Activated CD4-positive, alpha-beta T cell treated with anti-CD3 and anti-CD28 coated beads for 48 hours (primary cell): ENCODE data around the gene ACP2.

Experiments
- DNase-seq: peaks from one replicate; pipeline ENCODE4 v3.0.0-alpha.2; 2020

Gene ACP2

DNA sequence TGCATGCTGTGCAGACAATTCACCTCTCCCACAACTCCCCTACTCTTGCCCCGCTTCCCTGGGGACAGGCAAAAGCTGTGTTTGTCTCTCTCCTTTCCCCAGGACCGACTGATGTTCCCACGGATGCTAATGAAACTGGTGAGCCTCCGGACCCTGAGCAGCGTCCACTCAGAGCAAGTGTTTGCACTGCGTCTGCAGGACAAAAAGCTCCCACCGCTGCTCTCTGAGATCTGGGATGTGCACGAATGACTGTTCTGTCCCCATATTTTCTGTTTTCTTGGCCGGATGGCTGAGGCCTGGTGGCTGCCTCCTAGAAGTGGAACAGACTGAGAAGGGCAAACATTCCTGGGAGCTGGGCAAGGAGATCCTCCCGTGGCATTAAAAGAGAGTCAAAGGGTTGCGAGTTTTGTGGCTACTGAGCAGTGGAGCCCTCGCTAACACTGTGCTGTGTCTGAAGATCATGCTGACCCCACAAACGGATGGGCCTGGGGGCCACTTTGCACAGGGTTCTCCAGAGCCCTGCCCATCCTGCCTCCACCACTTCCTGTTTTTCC is 19.9 kb upstream of the ACP2 start:
- DNase-seq: no peak

DNA sequence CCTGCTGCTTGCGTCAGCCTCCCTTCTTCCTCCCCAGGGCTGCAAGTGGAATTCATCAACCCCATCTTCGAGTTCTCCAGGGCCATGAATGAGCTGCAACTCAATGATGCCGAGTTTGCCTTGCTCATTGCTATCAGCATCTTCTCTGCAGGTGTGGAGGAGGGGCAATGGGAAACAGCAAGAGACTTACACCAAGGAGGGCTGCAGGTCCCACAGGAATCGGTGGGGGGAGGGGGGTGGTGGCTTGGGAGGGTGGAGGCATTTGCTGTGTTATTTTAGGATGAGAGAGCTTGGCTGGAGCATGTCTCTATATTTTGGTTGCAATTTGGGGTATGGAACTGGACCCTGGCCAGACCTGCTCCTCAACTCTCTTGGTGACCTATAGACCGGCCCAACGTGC is 19.3 kb upstream of the ACP2 start:
- no peak for DNase-seq

DNA sequence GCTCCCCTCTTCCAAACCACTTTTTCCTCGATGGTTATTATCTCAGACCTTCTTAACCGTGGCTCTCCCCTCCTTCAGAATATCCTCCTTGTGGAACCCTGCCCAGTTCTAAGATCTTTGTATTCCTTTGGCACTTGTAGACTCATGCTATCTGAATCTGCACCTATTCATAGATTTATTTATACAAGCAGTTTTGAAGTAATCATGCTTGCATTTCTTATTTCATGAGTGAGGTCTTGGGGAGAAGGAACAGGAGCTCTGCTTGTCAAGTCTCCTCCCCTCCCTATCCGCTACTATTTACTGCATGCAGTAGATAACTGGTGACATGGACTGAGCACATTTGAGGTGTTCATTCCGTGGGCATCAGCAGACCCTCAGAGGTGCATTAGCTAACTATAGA is 15.9 kb upstream of the ACP2 start:
- DNase-seq: no peak

DNA sequence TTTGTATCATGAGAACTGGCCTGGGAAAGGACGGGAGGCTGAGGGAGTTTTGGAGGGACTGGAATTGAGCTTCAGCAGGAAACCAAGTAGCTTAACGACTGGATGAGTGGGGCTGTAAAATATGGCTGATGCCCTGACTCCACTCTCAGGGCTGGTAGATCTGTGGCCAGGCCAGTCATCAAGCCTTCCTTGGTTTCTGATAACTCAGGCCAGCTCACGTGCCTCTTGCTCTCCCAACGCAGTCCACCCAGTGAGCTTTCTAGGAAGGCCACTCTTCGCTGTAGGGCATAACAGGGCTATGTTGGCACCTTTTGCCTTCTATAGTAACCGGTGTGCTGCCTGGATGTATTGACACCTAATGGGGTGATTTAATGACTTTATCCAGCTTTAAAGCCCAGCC is 15.5 kb upstream of the ACP2 start:
- DNase-seq: no peak

DNA sequence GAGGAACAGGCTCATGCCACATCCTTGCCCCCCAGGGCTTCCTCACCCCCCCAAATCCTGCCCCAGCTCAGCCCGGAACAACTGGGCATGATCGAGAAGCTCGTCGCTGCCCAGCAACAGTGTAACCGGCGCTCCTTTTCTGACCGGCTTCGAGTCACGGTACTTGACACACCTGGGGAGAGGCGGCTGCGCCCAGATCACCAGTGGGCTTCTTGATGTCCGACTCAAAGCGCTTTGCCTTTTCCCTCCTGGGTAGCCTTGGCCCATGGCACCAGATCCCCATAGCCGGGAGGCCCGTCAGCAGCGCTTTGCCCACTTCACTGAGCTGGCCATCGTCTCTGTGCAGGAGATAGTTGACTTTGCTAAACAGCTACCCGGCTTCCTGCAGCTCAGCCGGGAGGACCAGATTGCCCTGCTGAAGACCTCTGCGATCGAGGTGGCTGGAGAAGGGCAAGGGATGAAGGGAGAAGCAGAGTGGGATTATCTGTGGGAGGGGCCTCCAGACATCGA is 12.7 kb upstream of the ACP2 start:
- no peak for DNase-seq

DNA sequence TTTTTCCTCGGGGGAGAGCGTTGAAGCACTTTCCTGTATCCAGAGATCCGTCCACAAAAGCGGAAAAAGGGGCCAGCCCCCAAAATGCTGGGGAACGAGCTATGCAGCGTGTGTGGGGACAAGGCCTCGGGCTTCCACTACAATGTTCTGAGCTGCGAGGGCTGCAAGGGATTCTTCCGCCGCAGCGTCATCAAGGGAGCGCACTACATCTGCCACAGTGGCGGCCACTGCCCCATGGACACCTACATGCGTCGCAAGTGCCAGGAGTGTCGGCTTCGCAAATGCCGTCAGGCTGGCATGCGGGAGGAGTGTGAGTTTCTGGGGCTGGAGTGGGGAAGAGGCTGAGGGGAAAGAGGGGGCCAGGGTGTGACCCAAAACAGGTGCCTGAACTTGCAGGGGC is 11.8 kb upstream of the ACP2 start:
- no peak for DNase-seq

DNA sequence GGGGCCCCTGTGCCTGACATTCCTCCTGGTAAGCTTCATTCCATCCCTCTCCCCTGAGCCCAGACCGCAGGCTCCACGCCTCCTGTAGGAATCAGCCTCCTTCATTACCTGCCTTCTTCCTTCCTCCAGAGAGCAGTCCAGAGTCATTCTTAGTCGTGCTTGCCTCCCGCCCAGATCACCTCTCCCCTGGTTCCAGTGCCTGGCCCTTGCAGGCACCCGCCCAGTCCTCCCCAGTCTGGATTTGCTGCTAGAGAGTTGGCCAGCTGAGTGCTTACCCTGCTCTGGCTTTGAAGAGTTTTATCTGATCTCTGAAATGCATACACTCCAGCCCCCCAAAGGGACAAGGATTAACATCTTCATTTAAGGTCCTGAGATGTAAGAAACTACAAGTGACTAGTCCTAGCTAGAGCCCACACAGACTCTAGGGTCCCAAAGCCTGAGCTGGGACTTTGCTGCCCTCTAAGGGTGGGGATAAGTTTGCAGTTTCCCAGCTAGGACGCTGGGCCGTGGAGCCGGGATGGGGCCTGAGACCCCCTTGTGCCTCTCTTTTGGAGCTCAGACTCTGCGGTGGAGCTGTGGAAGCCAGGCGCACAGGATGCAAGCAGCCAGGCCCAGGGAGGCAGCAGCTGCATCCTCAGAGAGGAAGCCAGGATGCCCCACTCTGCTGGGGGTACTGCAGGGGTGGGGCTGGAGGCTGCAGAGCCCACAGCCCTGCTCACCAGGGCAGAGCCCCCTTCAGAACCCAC is 10.8 kb upstream of the ACP2 start:
- DNase-seq: peak; percentile 54

DNA sequence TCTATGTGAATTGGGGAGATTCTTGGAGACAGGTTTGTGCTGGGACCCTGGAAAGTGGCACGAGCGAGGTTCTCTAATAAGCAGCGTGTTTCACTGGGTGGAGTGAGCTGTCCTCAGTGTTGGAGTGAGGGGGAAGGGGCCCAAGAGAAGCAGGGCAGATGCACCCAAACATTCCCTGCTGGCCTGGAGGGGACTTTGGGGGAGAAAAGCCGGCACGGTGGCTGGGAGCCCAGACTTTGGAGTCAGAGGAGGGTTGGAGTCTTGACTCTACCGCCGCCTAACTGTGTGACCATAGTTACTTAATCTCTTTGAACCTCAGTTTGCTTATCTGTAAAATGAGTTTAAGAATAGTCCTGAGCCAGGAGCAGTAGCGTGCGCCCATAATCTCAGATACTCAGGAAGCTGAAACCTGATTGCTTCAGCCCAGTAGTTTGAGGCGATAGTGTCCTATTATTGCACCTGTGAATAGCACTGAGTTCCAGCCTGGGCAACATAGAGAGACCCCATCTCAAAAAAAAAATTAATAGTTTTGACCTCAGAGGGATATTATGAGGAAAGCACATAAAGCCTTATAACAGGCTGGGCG is 9.8 kb upstream of the ACP2 start:
- DNase-seq: no peak

DNA sequence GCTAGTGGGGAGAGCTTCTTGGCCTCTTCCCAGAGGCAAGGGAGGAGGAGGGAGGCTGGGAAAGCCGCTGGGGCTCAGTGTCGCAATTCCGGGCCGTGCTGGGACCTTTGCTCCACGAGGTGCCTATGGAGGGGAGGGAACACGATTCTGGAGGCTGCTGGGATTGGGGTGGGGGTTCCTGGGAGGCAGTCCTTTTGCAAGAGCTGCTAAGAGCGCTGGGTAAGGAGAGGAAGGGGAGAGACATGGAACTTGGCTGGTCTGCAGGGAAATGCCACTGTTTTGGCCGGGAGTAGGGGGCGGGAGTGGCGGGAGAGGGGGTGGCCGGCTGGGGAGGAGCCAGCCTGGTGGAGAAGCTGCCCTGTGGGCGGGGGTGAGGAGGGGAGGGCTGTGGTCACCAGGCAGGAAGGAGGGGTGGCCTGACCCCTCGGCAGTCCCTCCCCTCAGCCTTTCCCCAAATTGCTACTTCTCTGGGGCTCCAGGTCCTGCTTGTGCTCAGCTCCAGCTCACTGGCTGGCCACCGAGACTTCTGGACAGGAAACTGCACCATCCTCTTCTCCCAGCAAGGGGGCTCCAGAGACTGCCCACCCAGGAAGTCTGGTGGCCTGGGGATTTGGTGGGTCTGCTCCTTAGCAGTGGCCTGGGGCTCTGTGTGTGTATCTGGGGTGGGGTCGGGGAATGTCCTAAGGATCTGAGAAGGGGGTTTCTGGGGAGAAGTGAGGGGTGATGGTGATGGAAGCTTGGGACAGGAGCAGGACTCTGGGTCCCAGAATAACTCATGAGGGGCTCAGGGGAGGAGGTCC is 9.1 kb upstream of the ACP2 start, which contains the start of gene NR1H3:
Gene NR1H3 (plus strand): TSS at position 480 of the 800 bp plus-strand sequence. CDS start 1,221 bp downstream, outside the sequence.
- DNase-seq: no peak

DNA sequence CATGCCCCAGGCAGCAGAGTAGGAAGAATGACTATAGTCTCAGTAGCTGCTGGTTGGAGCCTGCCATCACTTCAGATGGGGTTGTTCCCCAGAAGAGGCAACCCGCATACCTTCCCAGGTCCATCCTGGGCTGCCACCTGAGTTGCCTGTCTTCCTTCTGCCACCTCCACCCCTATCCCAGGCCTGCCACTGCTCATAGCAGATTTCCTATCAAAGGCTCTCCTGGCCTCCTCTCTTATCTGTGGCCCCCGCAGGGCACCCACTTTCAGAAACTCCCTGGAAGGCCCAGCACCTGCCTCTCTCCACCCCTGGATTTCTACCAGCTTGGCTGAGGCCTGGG is 8.5 kb upstream of the ACP2 start:
- DNase-seq: no peak

DNA sequence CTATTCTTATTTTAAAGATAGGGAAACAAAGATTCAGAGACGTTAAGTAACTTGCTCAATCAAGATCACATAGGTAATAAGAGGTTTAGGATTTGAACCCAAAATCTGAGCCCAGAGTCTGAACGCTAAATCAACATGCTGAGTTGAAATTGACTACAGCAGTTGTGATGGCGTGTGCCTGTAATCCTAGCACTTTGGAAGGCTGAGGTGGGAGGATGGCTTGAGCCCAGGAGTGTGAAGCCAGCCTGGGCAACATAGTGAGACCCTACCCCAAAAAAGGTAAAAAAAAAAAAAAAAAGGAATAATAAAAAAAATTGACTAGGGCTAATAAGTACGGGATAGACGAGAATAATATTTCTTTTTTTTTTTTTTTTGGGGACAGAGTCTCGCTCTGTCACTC is 7.8 kb upstream of the ACP2 start:
- DNase-seq: no peak

DNA sequence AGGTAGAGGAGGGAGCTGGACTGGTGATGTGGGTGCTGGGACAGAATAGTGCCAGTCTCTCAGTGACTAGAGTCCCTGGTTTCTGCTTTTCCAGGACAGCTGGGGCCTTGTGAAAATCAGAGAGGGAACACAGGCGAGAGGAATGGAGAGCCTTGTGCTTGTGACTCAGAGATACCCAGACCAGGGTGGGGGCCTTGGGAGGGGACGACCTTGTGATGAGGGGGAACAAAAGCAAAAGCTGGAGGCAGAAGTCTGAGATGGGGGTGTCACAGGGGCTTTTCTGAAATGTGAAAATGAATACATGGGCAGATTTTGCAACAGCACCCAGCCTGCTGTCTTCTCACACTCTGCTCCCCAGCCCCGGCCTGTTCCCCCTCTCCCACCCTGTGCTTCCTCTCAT is 5.8 kb upstream of the ACP2 start:
- no peak for DNase-seq

DNA sequence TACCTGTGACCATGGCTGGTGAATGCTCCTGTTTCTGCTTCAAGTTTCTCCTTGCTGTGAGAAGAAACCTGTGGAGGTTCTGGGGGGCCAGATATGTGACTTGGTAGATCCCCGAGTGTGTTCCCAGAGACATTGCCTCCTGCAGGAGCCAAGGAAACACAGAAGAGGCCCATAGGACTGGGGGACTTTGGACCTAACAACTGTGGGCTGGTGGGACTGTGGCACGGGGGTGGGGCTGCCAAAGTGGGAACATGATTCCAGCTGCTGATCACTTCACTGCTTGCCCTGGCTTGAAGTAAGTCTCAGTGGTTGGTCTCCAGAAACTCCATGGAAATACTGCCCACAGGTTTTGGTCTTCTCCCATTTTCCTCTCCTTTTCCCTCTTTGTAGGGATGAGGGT is 5.0 kb upstream of the ACP2 start:
- no peak for DNase-seq

DNA sequence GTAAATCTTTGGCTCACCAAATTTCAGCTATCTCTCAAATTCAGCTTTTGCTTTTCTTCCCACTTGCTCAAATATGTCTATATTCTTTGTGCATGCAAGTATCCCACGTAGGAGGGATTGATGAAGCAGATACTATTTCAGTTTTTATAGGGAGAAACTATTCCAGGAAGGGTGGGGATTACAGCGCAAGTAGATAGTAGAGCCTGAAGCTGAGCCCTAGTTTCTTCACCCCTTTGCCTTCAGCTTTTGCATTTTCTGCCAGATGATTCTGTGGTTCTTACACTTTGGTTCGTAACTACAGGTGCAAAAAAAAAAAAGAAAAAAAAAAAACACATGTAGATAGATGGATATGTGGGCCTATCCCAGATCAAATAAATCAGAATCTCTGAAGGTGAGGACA is 3.1 kb upstream of the ACP2 start:
- DNase-seq: no peak

DNA sequence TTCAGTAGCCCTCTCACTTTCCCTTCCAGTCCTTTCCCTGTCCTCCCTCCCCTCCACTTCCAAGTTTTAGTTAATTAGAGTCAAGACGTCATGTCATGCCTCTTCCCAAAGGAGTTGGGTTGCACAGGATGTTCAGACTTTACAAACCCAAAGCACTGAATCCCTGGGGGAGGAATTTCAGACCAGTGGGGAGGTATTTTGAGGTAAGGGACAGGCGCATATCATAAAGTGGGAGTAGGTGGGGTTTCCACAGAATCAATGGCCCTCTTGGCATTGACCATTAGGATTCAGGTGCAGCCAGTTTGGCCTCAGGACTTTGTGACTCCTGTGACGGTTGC is 733 bp upstream of the ACP2 start:
- DNase-seq: no peak

DNA sequence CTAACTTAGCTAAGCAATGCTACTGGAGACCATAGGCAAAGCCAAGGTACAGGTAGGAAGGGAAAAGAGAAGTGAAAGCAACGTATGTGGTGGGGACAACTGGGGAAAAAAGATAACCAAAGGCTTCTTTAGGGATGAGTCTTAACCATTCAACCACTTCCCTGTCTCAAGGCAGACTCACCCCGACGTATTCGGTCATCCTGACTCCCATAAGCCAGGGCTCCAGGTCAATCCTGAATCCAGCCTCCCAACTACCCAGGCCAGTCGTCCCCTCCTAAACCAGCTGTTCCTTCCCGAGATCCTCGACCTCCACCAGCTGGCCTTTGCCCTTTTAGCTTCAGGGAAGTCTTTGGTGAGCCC is 330 bp downstream of the ACP2 start:
- DNase-seq: no peak

DNA sequence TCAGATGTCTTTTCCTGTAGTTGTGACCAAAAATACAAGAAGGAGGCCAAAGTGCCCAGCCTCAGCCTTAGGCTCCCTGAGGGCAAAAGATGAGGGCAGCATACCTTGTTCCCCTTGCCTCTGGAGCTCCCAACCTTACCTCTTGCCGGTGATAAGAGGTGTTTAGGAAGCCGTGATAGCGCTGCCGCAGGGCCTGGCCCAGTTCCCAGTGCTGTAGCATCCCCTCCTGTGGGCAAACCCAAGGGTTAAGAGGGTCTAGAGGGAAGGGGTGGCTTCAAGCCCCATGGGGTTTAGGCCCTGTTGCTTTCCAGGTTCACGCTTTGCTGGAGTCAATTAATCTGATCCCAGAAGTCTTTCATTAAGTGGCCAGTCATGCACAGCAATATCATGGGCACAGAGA is 1.1 kb downstream of the ACP2 start:
- no peak for DNase-seq

DNA sequence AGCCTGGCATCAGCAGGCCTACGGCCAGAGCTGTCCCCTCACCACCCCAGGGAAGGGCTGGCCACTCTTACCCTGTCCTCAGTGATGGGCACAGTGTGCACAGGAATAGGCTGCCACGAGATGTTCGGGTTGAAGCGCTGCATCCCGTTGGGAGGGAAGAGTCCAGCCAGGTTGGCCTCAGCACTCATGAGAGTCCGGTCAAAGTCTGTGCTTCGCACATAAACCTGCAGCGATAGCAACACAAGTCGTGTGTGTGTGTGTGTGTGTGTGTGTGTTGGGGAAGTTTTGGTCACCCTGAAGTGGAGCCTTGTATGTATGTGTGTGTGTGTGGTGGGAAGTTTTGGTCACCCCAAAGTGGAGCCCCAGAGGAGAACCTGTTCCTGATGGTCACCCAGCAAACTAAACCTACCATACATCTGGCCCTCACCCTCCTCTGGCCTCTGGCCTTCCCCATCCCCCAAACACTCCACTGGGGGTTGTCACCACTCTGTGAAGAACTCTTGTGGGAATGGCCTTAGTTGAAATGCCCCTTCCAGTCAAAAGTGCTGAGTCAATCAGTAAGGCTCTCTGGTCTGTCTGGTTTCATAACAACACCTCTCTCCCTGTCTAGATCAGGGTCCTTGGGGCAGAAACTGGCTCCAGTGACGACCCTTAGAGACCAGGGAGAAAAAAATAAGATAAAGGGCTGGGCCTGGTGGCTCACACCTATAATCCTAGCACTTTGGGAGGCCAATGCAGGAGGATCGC is 2.8 kb downstream of the ACP2 start:
- DNase-seq: no peak

DNA sequence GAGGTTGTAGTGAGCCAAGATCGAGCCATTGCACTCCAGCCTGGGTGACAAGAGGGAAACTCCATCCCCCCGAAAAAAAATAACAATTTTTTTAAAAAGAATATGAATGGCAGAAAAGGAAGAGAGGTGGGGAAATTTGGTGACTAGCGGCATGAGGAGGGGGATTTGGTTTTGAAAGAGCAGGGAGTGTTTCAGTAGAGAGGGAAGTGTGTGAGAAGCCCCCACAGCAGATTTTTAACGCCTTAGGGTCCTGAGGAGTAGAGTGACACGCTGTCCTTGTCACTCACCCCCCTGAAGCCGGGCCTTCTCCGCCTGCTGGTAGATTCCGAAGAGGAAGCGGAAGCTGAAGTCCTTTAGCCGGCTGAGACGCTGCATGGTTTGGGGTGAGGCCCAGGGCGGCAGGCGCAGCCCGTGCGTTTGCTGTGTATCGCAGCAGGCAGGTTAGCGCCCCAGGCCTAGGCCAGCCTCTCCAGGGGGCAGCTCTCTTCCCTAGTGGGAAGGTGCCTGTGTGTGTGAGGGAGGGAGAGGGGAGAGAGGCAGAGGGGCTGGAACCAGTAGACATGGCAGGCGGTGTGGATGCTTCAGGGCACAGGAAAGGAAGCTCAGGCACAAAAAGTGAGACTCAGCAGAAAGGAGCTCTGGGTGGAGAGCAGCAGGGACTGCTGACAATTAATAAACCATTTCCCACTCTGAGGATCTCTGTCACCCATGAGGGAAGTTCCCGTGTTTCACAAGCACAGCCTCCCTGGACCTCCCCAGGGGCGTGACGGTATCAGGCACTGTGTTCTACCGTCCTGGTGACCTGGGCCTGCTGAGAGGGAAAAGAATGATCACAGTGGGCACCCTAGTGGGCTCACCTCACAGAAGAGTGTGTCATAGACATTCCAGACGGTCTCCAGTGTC is 3.9 kb downstream of the ACP2 start:
- no peak for DNase-seq

DNA sequence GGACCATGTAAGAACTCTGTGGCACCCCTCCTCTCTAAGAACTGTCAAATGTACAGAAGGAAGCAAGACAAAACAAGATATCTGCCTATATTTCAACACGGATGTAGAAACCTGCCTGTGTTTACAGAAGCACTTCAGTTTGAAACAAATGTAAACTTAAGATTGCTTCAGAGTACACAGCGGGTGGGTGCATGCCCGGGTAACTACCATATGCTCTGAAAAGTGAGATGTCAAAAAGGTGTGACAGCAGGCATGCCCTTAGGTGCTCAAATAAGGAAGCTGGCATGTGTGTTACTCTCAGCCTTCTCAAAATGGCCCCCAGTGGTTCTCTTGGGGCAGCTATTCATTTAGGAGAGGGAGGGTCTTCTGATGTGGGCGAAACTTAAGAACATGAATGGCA is 5.2 kb downstream of the ACP2 start:
- DNase-seq: no peak

DNA sequence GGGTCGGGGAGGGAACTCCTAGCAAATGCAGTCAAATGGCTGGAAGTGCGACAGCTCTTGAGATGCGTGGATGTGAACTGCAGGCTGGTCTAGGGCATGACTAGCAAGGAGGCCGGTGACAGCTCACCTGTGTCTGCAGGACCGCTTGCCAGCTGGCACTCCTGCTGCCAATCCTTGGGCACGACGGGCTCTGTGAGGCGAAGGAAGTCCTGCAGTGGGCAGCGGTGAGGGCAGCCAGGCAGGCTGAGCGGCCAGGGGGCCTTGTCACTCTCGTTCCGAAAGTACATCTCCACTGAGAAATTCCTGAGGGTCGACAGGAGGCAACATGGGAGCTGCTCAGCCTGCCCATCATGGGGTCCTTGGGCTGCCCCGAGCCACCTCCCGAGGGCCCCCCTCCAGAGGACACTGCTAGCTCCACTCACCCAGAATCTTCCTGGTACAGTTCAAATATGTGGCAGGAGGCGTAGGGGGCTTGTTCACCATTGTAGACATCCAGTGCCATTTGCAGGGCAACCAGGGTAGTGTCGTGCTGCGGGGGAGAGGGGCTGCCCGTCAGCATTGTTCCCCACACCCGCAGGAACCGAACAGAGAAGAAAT is 5.9 kb downstream of the ACP2 start:
- DNase-seq: no peak

DNA sequence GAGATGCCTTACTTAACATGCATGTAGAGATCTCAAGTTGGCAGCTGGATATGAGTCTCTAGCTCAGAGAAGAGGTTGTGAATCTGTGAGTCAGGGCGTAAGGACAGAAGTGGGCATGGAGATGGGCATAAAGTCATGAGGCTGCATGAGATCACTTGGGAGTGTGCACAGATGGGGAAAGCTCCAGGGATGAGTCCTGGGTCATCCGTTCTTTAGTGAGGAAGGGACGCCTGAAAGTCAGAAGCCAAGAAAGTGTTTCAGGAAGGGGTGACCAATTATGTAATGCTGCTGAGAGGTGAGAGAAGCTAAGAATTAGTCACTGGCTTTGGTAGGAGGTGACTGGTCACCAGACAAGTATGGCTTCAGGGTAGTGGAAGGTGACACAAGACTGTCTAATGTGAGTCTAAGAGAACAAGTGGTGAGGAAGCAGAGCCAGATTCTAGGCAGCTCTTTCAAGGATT is 6.7 kb downstream of the ACP2 start:
- DNase-seq: no peak
